Endodermal cell (in vitro differentiated cells): ENCODE data around the gene ORM1. TPM values are rescaled to one million over a fixed set of nuclear protein-coding genes. Genes with fewer than 3 reads are reported as not detected.

ENCODE experiments used
- DNase-seq: peaks from one replicate; pipeline ENCODE4 v3.0.0-alpha.2; 2017
- H3K27ac ChIP-seq: 2 replicates; pipeline ENCODE4 v1.5.1; 2013; ENCODE audit warnings: mild to moderate bottlenecking, low read depth, low read length, moderate library complexity
- H3K27me3 ChIP-seq: 2 replicates; pipeline ENCODE4 v1.6.1; 2013; ENCODE audit warnings: mild to moderate bottlenecking, low read length, moderate library complexity; ENCODE audit not compliant: insufficient read depth, control insufficient read depth, poor library complexity, severe bottlenecking
- H3K36me3 ChIP-seq: 2 replicates; pipeline ENCODE4 v1.7.0; 2013; ENCODE audit warnings: mild to moderate bottlenecking, low read length, moderate library complexity; ENCODE audit not compliant: control insufficient read depth, insufficient read depth
- H3K4me1 ChIP-seq: one replicate; pipeline ENCODE4 v1.7.0; 2013; ENCODE audit warnings: low read length; ENCODE audit not compliant: control insufficient read depth, insufficient read depth
- H3K4me3 ChIP-seq: 2 replicates; pipeline ENCODE4 v1.5.1; 2013; ENCODE audit warnings: mild to moderate bottlenecking, low read length, moderate library complexity
- H3K9ac ChIP-seq: 2 replicates; pipeline ENCODE4 v1.6.1; 2013; ENCODE audit warnings: mild to moderate bottlenecking, low read length, moderate library complexity; ENCODE audit not compliant: poor library complexity, severe bottlenecking; ENCODE audit errors: extremely low read depth
- H3K9me3 ChIP-seq: 2 replicates; pipeline ENCODE4 v1.6.1; 2013; ENCODE audit warnings: mild to moderate bottlenecking, low read length, moderate library complexity; ENCODE audit not compliant: control insufficient read depth
- H3K27ac Mint-ChIP-seq: 2 replicates; pipeline ENCODE4 v1.8.0; 2020; ENCODE audit warnings: mixed read lengths
- H3K27me3 Mint-ChIP-seq: 2 replicates; pipeline ENCODE4 v1.8.0; 2021; ENCODE audit warnings: mild to moderate bottlenecking, mixed read lengths; ENCODE audit not compliant: insufficient read depth
- H3K36me3 Mint-ChIP-seq: 2 replicates; pipeline ENCODE4 v1.8.0; 2020; ENCODE audit warnings: low read depth, mixed read lengths
- H3K4me1 Mint-ChIP-seq: 2 replicates; pipeline ENCODE4 v1.8.0; 2020; ENCODE audit warnings: mixed read lengths
- H3K4me3 Mint-ChIP-seq: 2 replicates; pipeline ENCODE4 v1.8.0; 2020; ENCODE audit warnings: mild to moderate bottlenecking, moderate library complexity, mixed read lengths
- H3K9me3 Mint-ChIP-seq: 2 replicates; pipeline ENCODE4 v1.8.0; 2020; ENCODE audit warnings: mild to moderate bottlenecking, mixed read lengths
- CTCF ChIP-seq: fragments of 200-600 bp; sonication (generic); conservative IDR thresholded peaks from 2 replicates; pipeline ENCODE4 v1.5.0; 2021; ENCODE audit warnings: antibody characterized with exemption, mild to moderate bottlenecking
- WGBS, 2 experiments: methylation state at CpG; one replicate each; pipeline versions ENCODE4 v1.1.5 to v1.1.7; 2013; ENCODE audit warnings: missing lambda C conversion rate in 2 of 2, mixed read lengths in 1 of 2; ENCODE audit not compliant: insufficient coverage in 1 of 2, insufficient read length in 1 of 2; 5-methylcytosine and 5-hydroxymethylcytosine counted together
- total RNA-seq, 2 donors: library from RNA; stranded (reverse); fragmentation: NEBNext Ultra II Directional in 1 of 2; extraction: Animal tissue kit (Norgen Biotek cat#: 25700) in 1 of 2; gene quantifications; 2 replicates in 1 of 2; 3 replicates in 1 of 2; pipeline ENCODE4 v1.2.1, GENCODE V29; 2021

Gene ORM1
- total RNA-seq, 2 donors from 2014 or later, result 0.59 TPM; not detected in 1

DNA sequence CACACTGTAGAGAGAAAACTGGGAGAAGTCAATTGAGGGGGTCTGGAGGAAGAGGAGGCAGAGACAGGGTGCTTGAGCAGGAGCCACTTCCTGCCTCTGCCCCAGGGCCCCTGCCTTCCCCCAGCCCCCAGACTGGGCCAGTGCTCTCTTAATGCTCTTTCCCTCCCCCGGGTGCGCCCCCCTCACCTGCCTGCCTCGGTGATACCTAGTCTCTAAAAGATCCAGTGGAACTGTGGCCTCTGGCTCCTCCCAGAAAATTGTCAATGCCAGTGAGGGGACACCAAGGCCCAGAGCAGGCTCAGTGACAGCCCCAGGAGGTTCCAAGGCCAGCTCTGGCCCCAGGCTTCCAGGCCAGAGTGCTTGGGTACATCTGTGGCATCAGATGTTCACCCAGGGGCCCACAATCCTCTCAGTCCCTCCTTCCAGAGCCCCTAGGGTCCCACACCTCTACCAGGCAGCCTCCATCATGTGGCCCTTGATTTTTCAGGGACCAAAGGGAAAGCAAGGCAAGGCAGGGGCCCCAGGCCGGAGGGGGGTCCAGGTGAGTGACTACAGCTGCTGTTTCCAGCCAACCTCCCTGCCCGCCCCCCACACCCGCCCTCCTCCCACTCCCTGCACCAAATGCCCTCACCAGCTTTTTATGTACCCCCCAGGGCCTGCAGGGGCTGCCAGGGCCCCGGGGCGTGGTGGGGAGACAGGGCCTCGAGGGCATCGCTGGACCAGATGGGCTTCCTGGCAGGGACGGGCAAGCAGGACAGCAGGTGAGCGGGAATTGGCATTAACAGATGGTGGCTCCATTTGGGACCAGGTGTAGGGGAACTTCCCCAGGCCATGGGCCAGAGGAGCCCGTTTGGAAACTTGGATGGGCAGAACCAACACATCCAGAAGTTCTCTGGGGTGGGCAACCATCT lies 33.1 kb upstream of the ORM1 start:
- no peak overlapping the region for H3K27ac Mint-ChIP-seq
- peaks cover 18% of the 10 kb centered on the region for H3K9me3 ChIP-seq
- H3K36me3 ChIP-seq, result peaks cover 38% of the 10 kb centered on the region
- DNase-seq, result peak; percentile 40
- no peaks in the 10 kb centered on the region for H3K27me3 ChIP-seq
- H3K4me3 Mint-ChIP-seq, result no peak overlapping the region
- no peaks in the 10 kb centered on the region for H3K27me3 Mint-ChIP-seq
- WGBS, 2 experiments, result 89 to 100% methylated on average over 1 to 13 of the region's 13 CpGs
- no peak for TF ChIP-seq CTCF
- H3K9ac ChIP-seq, result no peak overlapping the region
- H3K4me1 ChIP-seq, result no peaks in the 10 kb centered on the region
- no peak overlapping the region for H3K4me3 ChIP-seq
- peaks cover 32% of the 10 kb centered on the region for H3K36me3 Mint-ChIP-seq
- H3K27ac ChIP-seq, result no peak overlapping the region
- H3K4me1 Mint-ChIP-seq, result no peaks in the 10 kb centered on the region
- peaks cover 10% of the 10 kb centered on the region for H3K9me3 Mint-ChIP-seq

GRCh38 chr9:114290561-114290986 lies 32.3 kb upstream of the ORM1 start:
- Mint-ChIP-seq H3K27me3 (no peaks in the 10 kb centered on the region), H3K4me1 (no peaks in the 10 kb centered on the region), H3K9me3 (peaks cover 17% of the 10 kb centered on the region), H3K27ac (no peak overlapping the region), H3K36me3 (peaks cover 36% of the 10 kb centered on the region), H3K4me3 (no peak overlapping the region)
- Histone ChIP-seq H3K4me1 (no peaks in the 10 kb centered on the region), H3K36me3 (peaks cover 42% of the 10 kb centered on the region), H3K9ac (no peak overlapping the region), H3K4me3 (no peak overlapping the region), H3K27me3 (no peaks in the 10 kb centered on the region), H3K27ac (no peak overlapping the region), H3K9me3 (peaks cover 25% of the 10 kb centered on the region)
- TF ChIP-seq CTCF, result no peak
- DNase-seq, result peak; percentile 58
- WGBS, 2 experiments, result 60 to 76% methylated on average over 1 to 7 of the region's 7 CpGs

- WGBS, 2 experiments, result 29% methylated on average over 10 to 12 of the region's 12 CpGs
- Mint-ChIP-seq H3K27ac (no peak overlapping the region), H3K4me3 (no peak overlapping the region)
Observed at GRCh38 chr9:114291064-114291474, 31.8 kb upstream of the ORM1 start.

More at GRCh38 chr9:114291064-114291474, 31.8 kb upstream of the ORM1 start:
- Histone ChIP-seq H3K9ac (no peak overlapping the region), H3K9me3 (peaks cover 30% of the 10 kb centered on the region), H3K27ac (no peak overlapping the region), H3K36me3 (peaks cover 45% of the 10 kb centered on the region), H3K27me3 (no peaks in the 10 kb centered on the region), H3K4me1 (no peaks in the 10 kb centered on the region), H3K4me3 (no peak overlapping the region)
- TF ChIP-seq CTCF, result peak; percentile 93
- Mint-ChIP-seq H3K4me1 (no peaks in the 10 kb centered on the region), H3K27me3 (no peaks in the 10 kb centered on the region), H3K36me3 (peaks cover 39% of the 10 kb centered on the region), H3K9me3 (peaks cover 22% of the 10 kb centered on the region)
- DNase-seq, result peak; percentile 94
